Measurements from ENCODE around the gene RNF224. TPM values are rescaled to one million over a fixed set of nuclear protein-coding genes. Genes with fewer than 3 reads are reported as not detected.

RNF224 gene
- total RNA-seq, 1 experiment from 2014 or later: not detected

GRCh38 chr9:137182836-137183235 lies 44.5 kb upstream of the RNF224 start:
- peaks cover 7% of the 10 kb centered on the region for H3K36me3 ChIP-seq (ENCODE audit: insufficient read depth, low read length, poor library complexity, severe bottlenecking)
- BruUV-seq (replicated peaks): no TSS peak
- ChIA-PET POLR2A (ENCODE audit: low non-redundant PET) (no interaction called here), CTCF (no interaction called here)
- H3K4me3 ChIP-seq (ENCODE audit: low read depth, low read length, poor library complexity, severe bottlenecking): no peak overlapping the region
- no peak overlapping the region for H3K27ac ChIP-seq (ENCODE audit: low read depth, low read length, poor library complexity, severe bottlenecking)
- H3K27me3 ChIP-seq (replicated peaks; ENCODE audit: insufficient read depth, low read depth, low read length, poor library complexity): no peaks in the 10 kb centered on the region
- H3K4me1 ChIP-seq (ENCODE audit: insufficient read depth, low read length, poor library complexity, severe bottlenecking): peaks cover 7% of the 10 kb centered on the region
- DNase-seq (ENCODE audit: low spot score): no peak
- no peaks in the 10 kb centered on the region for H3K9me3 ChIP-seq (ENCODE audit: low read depth, low read length, poor library complexity, severe bottlenecking)
- TF ChIP-seq CTCF (conservative IDR thresholded peaks at IDR 0.05; ENCODE audit: low read depth, low read length): no peak
- TF ChIP-seq EZH2 (IDR thresholded peaks at IDR 0.05; ENCODE audit: borderline replicate concordance, low read depth, low read length, poor library complexity, severe bottlenecking): no peak
- intact Hi-C loops (cut with micrococcal nuclease; ENCODE audit: unreplicated experiment): no loop called here

GRCh38 chr9:137183980-137184595 lies 43.2 kb upstream of the RNF224 start:
- no TSS peak for BruUV-seq (replicated peaks)
- Histone ChIP-seq H3K27ac (ENCODE audit: low read depth, low read length, poor library complexity, severe bottlenecking) (no peak overlapping the region), H3K9me3 (ENCODE audit: low read depth, low read length, poor library complexity, severe bottlenecking) (no peaks in the 10 kb centered on the region), H3K4me3 (ENCODE audit: low read depth, low read length, poor library complexity, severe bottlenecking) (no peak overlapping the region), H3K4me1 (ENCODE audit: insufficient read depth, low read length, poor library complexity, severe bottlenecking) (peaks cover 7% of the 10 kb centered on the region), H3K27me3 (replicated peaks; ENCODE audit: insufficient read depth, low read depth, low read length, poor library complexity) (no peaks in the 10 kb centered on the region), H3K36me3 (ENCODE audit: insufficient read depth, low read length, poor library complexity, severe bottlenecking) (peaks cover 7% of the 10 kb centered on the region)
- intact Hi-C loops (cut with micrococcal nuclease; ENCODE audit: unreplicated experiment): no loop called here
- CTCF ChIA-PET: no interaction called here
- POLR2A ChIA-PET (ENCODE audit: low non-redundant PET): no interaction called here
- TF ChIP-seq EZH2 (IDR thresholded peaks at IDR 0.05; ENCODE audit: borderline replicate concordance, low read depth, low read length, poor library complexity, severe bottlenecking) (no peak), CTCF (conservative IDR thresholded peaks at IDR 0.05; ENCODE audit: low read depth, low read length) (no peak)
- no peak for DNase-seq (ENCODE audit: low spot score)

- CTCF ChIA-PET: interaction anchor here (0.5 kb wide), 1 partner anchor 12 kb away, joined by 3 read pairs; no protein-coding TSS in a partner anchor
- H3K27me3 ChIP-seq (replicated peaks; ENCODE audit: insufficient read depth, low read depth, low read length, poor library complexity): no peaks in the 10 kb centered on the region
- H3K9me3 ChIP-seq (ENCODE audit: low read depth, low read length, poor library complexity, severe bottlenecking): no peaks in the 10 kb centered on the region
- POLR2A ChIA-PET (ENCODE audit: low non-redundant PET): interaction anchor here (0.6 kb wide), 1 partner anchor 10 kb away, joined by 3 read pairs; no protein-coding TSS in a partner anchor
- DNase-seq (ENCODE audit: low spot score): no peak
- intact Hi-C loops (cut with micrococcal nuclease; ENCODE audit: unreplicated experiment): no loop called here
- H3K4me1 ChIP-seq (ENCODE audit: insufficient read depth, low read length, poor library complexity, severe bottlenecking): peaks cover 10% of the 10 kb centered on the region
- no TSS peak for BruUV-seq (replicated peaks)
- peaks cover 7% of the 10 kb centered on the region for H3K36me3 ChIP-seq (ENCODE audit: insufficient read depth, low read length, poor library complexity, severe bottlenecking)
- TF ChIP-seq EZH2 (IDR thresholded peaks at IDR 0.05; ENCODE audit: borderline replicate concordance, low read depth, low read length, poor library complexity, severe bottlenecking): no peak
- no peak for TF ChIP-seq CTCF (conservative IDR thresholded peaks at IDR 0.05; ENCODE audit: low read depth, low read length)
- no peak overlapping the region for H3K27ac ChIP-seq (ENCODE audit: low read depth, low read length, poor library complexity, severe bottlenecking)
- H3K4me3 ChIP-seq (ENCODE audit: low read depth, low read length, poor library complexity, severe bottlenecking): no peak overlapping the region
Measured at GRCh38 chr9:137184881-137185660, 42.2 kb upstream of the RNF224 start.

Data from A673 (cell line).